ENCODE measurements around the gene ONECUT1.

DNA sequence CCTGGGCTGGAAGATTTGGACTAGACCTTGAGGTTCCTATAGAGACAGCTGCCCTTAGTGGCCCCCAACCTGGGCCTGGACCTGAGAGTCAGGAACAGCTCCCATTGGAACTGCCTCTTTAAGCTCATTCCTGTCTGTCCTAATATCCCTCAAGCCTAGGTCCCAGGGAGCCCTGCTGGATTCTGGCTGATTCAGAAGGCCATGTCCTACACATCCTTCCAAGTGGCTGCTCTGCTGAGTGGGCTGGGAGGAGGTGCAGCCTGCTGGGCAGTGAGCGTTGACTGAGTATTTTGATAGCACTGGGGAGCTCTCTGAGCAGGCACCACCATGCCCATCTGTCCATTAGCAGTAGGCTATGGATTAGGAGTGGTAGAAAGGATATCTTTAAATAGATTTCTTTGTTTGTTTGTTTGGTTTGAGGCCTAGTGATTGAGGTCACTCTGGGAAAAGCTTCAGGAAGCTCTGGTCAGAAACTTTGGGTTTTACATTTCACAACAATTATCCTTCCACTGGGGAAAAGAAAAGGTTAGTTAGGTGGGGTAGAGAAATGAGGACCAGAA, 56.4 kb downstream of the ONECUT1 start:
- TF ChIP-seq SUZ12 (IDR thresholded peaks at IDR 0.05; ENCODE audit: extremely low read depth, insufficient read depth, insufficient read length) (no peak), YY1 (IDR thresholded peaks at IDR 0.05; ENCODE audit: insufficient read depth, insufficient read length) (no peak)
